GM21526 (cell line): ENCODE results near the gene GRIP1.
"Not testable (repeated sequence)": the region's sequence is repeated elsewhere in the genome, so short reads cannot be mapped to it uniquely, and the experiment has no call there.

Experiments used
- ATAC-seq: cut with Tn5 transposase; IDR thresholded peaks from one replicate; pipeline ENCODE4 v1.9.1; 2021; ENCODE audit warnings: moderate library complexity; ENCODE audit not compliant: unreplicated experiment, low FRiP score

The GRIP1 gene

DNA sequence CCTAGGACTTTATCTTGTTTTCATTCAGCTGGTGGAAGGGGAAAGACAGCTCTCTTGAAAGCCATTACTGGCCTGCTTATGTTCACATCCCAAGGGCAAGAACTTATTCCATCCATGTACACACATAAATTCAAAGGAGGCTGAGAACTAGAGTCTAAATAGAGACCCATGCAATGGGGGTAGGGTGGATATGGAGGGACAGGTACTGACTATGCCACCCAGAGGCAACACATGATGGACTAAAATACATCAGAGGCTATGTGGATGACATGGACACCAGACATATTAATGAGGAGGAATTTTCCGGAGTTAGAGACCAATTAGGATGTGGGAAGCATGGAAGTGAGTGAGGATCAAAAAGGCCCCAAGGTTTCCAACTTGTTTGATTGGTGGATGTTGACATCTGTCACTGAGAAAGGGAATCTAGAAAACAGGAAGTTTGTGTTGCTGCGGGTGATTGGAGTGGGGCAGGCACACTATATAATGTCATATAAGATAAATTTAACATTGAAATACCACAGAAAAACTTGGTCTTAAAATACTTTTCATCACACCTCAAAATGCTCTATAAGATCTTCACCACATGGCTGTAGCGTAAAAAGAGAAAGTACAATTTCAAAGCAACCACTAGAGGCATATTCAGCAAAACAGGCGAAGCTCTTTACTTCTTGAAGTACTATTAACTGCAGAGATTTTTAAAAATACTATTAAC is 130.4 kb downstream of the GRIP1 start:
- ATAC-seq, result no peak

DNA sequence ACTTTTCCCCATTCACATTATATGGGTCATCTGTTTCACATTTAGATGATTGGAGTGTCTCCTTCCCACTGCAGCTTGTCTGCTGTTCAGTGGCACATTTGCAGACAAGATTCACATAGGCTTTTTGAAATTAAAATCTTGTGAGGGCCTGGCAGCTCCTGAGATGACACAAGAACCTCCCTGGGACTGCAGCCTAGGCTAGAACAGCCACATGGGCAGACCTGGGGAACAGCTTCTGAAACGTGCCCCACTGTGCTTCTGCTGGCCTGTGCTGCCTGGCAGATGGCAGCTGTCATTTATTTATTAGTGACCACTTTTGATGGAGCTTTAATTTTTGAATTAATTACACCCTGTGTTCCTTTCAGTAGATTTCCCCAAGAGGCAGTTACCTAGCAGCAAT is 137.4 kb downstream of the GRIP1 start:
- ATAC-seq, result no peak

DNA sequence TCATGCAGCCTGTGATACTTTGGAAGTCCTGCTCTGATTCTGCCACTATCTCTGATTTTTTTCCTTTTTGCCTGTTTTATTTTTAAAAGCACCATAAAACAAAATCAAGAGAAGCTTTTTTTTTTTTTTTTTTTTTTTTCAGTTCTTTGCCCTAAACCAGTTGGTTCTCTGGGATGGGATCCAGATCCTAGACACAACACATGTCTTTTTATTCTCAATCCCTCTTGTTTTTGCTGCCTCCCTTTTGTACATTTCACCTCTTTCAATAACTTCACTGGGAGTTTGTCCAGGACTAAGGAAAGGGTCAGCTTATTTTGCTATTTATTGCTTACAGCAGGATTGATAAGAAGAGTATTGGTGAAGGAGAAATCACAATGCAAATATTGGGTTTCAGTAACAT is 139.4 kb downstream of the GRIP1 start:
- no peak for ATAC-seq

DNA sequence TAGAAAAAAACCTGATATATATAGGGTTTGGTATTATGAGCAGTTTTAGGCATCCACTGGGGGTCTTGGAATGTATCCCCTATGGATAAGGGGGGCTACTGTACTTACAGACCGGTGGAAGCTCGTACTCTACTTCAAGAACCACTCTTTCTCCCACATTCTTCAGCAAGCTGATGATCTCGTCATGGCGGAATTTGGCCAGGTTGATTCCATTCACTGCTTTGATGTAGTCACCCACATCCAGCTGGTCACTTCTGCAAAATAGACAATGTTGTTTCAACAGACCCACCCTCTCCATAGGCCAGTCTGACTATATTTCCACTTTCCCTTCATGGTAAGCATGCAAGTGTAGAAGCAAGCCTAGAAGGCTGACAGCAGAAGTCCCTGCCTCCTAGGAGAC is 139.9 kb downstream of the GRIP1 start:
- no peak for ATAC-seq

DNA sequence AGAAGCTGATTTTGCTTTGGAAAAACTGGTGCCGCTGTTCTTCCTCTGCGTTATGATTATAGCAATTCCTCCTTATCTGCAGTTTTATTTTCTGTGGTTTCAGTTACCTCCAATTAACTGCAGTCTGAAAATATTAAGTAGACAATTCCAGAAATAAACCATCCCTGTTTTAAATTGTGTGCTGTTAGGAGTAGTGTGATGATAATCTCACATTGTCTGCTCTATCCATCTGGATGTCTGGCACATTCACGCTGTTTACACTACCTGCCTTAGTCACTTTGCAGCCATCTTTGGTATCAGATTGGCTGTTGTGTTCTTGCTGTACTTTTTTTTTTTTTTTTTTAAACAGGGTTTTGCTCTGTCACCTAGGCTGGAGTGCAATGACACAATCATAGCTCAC is 141.0 kb downstream of the GRIP1 start:
- ATAC-seq, result no peak

DNA sequence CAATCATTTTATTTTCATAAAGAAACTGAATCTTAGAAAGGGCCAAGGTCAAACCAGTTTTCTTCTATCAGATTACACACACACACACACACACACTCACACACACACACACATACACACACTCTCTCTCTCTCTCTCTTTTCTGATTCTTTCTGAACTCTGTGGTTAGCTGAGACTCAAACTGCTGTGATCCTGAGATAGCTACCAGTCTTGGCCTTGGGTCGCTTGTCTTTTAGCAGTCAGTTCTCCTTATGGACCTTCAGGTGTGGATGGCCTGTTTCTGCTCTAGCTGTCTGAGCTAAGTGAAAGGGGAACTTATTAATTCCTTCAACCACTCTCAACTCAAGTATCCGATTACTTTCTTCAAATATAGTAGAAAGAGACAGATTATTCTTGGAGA is 145.1 kb downstream of the GRIP1 start:
- ATAC-seq, result no peak

DNA sequence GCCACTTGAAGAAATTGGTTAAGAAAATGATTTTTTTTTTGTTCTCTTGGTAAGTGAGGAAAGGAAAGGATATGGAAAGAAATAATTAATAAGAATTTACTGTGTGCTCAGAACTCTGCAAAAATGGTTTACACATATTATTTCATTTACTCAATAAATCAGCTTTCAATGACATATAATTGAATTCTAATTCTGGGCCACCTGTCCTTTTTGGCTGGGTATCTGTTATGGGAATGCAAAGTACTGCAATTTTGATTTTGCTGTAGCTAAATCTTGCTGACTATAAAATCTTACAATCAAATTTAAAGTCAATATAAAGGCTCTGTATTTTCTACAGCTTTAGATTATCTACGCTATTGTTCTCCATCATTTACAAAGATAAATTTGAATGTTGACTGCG is 147.1 kb downstream of the GRIP1 start:
- ATAC-seq, result no peak

DNA sequence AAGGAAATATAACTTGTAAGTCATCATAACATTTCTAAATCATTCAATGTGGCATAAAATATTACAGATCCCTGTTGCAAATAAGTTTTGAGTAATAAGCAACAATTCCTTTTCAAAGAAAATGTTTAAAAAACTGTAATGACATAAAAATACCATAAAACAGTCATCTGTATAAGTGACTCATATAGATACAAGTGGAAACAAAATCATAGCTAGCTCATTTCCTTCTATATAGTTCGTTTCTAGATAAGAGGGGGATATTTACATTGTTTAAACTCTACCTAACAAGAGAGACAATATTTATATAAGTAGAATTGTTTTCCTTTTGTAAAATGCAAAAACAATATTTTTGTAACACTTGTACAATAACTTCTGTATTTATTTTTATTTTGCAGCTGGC is 148.9 kb downstream of the GRIP1 start:
- no peak for ATAC-seq

DNA sequence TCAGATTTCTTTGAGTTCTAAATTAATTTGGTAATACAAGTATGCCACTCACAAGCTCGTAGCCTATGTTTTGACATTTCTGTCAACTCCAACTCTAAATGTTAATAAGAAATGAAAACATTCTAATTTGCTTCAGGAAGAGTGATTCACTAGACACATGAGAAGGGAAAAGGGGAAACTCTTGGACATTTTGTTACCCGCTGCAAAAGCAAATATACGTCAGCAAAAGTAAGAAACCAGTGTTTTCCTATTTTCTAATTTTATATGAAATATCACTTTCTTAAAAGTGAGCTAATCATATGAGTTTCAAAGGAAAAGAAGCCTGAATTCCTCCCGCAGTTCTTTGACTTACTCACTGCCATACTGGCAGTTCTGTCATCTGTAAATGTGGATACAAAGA is 162.3 kb downstream of the GRIP1 start:
- ATAC-seq, result no peak

DNA sequence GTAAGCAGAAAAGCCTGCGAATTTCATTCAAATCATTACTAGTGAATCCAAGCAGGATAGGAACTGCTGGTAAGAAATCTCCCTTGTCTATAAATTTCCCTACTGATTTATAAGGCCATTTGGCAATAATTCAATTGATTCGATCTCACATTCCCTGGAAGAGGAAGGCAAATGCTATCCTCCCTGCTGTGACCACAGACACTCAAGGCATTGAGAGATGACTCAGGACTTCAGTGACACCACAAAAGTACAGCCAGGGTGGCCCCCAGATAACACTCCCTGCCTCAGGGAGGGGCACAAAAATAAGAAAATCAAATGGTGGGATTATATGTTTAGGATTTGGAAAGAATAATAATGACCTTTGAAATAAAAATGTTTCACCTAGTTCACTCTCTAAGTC is 162.7 kb downstream of the GRIP1 start:
- no peak for ATAC-seq

DNA sequence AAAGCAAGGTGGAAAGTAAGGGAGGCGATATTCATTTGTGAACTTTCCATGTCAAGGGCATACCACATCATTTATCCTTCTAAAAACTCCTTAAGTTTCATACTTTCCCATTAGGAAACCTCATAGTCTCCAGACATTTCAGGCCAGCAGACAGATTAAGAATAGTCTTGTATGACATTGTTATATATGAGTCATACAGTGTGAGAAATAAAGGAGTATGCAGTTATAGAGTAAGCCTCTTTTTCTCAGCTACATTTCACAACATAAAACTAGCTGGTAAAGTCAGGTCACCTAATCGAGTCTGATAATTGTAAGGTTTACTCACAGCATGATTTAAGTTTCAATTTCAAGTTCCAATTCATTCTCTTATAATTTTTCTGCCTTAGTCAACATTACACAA is 164.3 kb downstream of the GRIP1 start:
- ATAC-seq, result no peak

DNA sequence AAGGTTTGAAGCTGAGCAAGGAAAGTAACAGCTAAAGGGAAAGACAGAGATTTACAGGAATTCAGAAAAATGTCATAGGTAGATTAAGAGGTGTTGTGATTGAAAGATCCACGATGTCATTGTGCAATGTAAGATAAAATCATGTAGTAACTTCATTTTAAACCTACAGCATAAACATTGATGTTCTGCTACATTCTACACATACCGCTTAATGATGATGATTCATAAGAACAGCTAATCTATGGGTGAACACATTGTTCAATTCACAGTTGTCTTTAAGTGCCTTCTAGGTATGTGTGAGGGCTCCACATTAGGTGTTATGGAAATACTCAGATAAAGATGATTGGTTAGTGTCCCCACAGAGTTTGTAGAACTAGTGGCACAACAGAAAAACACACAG is 170.9 kb downstream of the GRIP1 start:
- ATAC-seq, result no peak

DNA sequence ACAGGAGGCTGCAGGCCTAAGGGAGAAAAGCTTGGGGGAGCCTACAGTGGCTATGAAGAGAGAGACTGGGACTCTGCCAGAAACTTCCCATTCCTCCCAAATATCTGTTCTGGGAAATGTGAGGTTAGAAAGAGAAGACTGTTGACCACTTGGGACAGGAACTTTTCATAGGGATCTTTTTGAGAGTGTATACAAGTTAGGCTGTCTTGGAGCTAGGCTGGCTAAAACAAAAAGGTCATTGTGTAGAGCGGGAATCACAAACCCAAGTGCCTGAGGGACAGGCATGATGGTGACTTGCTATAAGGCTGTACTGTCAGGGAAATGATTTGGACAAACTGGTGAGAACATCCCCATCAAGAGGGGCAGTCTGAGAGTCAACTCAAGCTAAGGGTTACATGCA is 175.1 kb downstream of the GRIP1 start:
- no peak for ATAC-seq

DNA sequence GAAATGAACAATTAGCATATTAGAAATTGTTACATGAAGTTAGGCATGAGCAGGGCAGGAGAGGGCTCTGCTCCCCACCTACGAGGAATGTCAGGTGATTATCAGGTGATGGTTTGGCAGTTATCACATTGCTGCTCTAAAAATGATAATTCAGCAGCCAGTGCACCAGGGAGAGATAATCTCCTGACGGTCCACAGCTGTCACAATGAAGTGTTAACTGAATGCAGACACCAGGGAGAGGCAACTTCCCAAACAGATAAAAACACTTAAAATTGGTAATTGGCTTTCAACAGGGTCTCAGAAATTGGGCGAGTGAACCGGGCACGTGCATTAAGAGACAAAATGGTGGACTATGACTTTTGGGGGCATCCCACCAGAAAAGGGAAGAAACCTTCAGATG is 176.0 kb downstream of the GRIP1 start:
- no peak for ATAC-seq

DNA sequence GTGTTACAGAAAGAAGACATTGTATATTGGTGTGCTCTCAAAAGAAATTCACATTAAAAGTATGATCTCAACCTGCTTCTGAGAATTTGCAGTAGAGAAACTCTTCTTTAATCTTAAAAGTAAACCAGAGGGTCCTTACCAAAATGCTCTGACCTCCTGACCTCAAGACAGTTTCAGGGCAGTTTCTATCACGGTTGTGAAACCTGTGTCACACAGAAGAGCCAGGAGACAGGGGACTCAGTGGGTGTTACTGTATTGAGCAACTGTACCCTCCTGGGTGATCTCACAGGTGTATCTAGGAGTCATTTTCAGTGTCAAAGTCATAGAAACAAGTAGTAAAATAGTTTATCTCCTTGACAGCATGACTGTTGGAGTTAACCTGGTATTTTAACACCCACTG is 178.0 kb downstream of the GRIP1 start:
- peak; percentile 99 for ATAC-seq

DNA sequence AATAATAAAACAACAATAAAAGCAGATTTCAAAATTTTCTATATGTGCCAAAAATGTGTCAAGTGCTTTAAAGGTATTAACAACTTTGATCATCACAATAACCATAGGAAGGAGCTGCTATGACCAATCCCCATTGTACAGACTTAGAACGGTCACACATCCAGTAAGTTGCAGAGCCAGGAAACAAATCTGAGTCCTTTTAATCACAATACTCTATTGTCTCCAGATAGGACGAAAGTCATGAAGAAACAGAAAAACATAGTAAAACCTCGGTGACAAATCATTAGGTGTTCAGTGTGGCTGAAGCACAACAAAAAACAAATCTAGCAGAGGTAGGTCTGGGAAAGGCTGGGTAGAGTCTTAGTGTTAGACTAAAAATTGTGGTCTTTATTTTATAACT is 178.8 kb downstream of the GRIP1 start:
- no peak for ATAC-seq

DNA sequence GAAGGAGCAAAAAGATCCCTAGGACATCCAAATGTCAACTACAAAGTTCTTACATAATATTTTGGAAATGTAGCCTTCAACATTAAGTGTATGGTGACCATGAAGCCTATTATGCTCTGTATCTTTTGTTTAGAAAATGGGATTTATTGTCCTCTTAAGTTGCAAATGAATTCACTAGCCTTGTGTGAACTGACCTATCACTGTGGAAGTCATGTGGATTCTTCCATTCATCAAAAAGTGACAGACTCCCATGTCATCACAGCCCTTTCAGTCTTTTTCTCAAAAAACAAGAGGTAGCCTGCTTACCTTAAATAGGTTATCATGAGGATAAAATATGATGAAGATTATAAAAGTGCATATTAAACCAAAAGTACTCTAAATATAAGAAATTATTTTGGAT is 179.9 kb downstream of the GRIP1 start:
- no peak for ATAC-seq

DNA sequence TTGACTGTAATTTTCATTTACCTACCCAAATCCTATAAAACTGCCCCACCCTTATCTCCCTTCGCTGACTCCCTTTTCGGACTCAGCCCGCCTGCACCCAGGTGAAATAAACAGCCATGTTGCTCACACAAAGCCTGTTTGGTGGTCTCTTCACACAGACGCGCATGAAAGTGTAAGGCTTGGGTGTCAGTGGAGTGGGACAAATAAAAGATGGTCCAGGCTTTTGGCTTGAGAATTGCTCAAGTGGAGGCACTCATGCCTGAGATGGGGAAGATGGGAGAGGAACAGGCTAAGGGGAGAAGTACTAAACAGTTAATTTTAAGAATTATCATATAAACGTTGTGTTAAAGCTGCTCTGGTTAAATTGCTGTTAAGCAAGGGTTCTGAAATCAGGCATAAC is 180.8 kb downstream of the GRIP1 start:
- not testable (repeated sequence) for ATAC-seq

DNA sequence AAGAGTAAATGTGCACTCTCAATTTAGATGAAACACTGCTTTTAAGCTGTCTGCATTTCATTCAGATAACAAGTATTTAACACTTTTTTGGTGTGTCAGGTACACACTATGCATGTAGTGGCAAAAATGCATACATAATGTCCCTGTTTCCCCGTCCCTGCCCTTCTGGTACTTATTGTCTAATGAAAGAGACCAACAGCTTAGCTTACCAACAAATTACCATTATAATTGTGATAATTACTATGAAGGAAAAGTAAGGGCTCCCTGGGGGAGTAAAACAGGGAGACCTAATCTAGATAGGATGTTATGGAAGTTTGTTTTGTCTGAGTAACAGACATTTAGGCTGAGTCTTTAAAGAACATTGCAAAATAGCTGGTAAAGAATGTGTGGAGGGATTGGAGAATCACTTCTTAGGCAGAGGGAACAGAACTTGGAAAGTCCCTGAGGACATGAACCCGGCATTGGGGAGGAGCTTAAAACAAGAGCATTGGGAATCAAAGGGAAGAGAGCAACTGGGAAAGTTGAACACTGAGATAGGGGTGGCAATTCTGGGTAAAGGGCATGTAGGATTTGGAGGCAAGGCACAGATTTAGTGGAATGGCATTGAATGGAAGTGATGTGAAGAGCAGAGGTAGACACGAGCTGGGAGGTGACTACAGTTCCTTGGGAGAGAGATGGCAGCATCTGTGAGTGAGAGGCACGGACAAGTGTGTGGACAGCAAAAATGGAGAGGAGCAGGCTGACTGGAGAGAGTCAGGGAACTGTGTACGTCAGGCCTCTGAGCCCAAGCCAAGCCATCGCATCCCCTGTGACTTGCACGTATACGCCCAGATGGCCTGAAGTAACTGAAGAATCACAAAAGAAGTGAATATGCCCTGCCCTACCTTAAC is 181.6 kb downstream of the GRIP1 start:
- no peak for ATAC-seq

DNA sequence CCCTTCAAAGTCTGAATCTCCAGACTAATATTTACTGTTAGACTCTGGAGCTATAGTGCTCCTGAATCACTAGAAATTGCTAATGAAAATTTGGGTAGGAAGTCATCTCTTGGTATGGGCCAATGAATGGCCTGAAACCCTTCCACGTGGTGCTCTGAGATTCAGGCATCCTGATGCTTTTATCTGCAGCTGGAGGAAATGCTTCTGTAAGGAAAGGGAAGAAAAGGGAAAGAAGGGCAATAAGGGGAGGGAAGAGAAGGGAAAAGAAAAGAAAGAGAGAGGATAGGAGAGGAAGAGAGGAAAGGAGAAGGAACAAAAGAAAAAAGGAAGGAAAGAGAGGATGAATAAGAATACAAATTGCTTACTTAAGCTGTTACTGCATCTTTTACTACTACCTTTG is 182.3 kb downstream of the GRIP1 start:
- no peak for ATAC-seq

DNA sequence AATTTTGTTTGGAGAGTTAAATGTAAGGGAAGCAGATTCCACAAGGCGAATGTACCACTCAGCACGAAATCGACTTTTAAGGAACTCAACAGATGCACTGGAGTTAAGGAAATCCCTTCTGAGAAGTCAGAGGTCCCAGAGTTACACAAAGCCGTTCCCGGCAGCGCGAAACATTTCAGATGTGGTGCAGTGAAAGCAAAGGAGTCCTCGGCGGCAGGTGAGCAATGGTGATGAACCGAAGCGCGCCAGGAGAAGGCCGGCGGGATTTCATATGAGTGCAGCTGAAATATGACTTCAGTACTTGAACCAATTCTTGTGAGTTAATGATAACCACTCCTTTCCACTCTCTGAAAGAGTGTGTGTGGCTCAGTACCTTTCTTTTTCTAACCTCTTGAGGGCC is 183.2 kb downstream of the GRIP1 start:
- no peak for ATAC-seq

DNA sequence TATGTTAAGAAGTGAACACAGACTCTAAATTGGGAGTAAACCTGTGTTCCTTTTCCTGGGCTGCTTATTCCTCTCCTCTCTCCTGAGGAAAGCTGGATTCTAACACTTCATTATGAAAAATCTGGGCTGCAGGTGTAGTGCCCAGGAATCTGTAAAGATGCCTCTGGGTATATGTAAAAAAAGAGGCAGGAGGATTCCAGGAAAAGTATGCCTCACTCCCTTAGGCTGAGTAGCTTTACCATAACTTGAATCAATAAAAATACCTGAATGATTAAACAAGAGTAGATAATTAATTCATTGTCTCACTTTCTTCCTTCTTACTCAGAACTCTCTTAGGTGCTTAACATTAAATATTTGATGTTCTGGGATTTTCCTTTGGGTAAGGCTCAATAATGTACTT is 185.1 kb downstream of the GRIP1 start:
- ATAC-seq, result no peak
